Spleen (tissue), 11 donors: ENCODE data around the gene GMDS. TPM values are rescaled to one million over a fixed set of nuclear protein-coding genes. Genes with fewer than 3 reads are reported as not detected.

ENCODE experiments used
- DNase-seq: peaks from one replicate; pipeline ENCODE4 v3.0.0-alpha.2; 2020
- H3K27ac ChIP-seq, 8 donors: fragments of 200-600 bp; sonication (generic) in 7 of 8; 1 replicate in 4 of 8; 2 replicates in 4 of 8; pipeline versions ENCODE4 v1.5.0 to v1.8.0; 2016 to 2021; ENCODE audit warnings: inconsistent platforms in 4 of 8, mild to moderate bottlenecking in 4 of 8, moderate library complexity in 1 of 8
- H3K27me3 ChIP-seq, 7 donors: fragments of 200-600 bp; sonication (generic) in 6 of 7; replicated peaks in 1 of 7; 1 replicate in 4 of 7; 2 replicates in 3 of 7; pipeline versions ENCODE4 v1.5.0 to v1.8.0; 2016 to 2021; ENCODE audit warnings: inconsistent platforms in 3 of 7, mild to moderate bottlenecking in 1 of 7
- H3K36me3 ChIP-seq, 6 donors: fragments of 200-600 bp; sonication (generic) in 5 of 6; 1 replicate in 4 of 6; 2 replicates in 2 of 6; pipeline versions ENCODE4 v1.5.0 to v1.8.0; 2016 to 2021; ENCODE audit warnings: inconsistent platforms in 2 of 6
- H3K4me1 ChIP-seq, 6 donors: fragments of 200-600 bp; sonication (generic) in 5 of 6; 1 replicate in 3 of 6; 2 replicates in 3 of 6; pipeline versions ENCODE4 v1.5.0 to v1.8.0; 2016 to 2021; ENCODE audit warnings: inconsistent platforms in 3 of 6
- H3K4me3 ChIP-seq, 8 donors: fragments of 200-600 bp; sonication (generic) in 7 of 8; 1 replicate in 4 of 8; 2 replicates in 4 of 8; pipeline versions ENCODE4 v1.5.0 to v1.8.0; 2016 to 2021; ENCODE audit warnings: inconsistent platforms in 4 of 8, mild to moderate bottlenecking in 4 of 8, moderate library complexity in 2 of 8
- H3K9me3 ChIP-seq, 8 donors: fragments of 200-600 bp; sonication (generic) in 7 of 8; 1 replicate in 4 of 8; 2 replicates in 4 of 8; pipeline versions ENCODE4 v1.5.0 to v1.8.0; 2016 to 2021; ENCODE audit warnings: inconsistent platforms in 4 of 8
- POLR2A ChIP-seq, 3 donors: fragments of 450-650 bp; IDR thresholded peaks; one replicate each; pipeline ENCODE4 v1.5.1; 2017; ENCODE audit warnings: antibody characterized with exemption in 3 of 3, mild to moderate bottlenecking in 1 of 3
- POLR2AphosphoS5 ChIP-seq, 3 donors: sonication (generic); formaldehyde crosslinking; IDR thresholded peaks; one replicate each; pipeline ENCODE4 v1.5.1; 2017; ENCODE audit warnings: antibody characterized with exemption in 3 of 3
- WGBS, 5 donors: extraction: QIAGEN DNeasy Blood & Tissue Kit in 3 of 5; methylation state at CpG; one replicate each; pipeline versions ENCODE4 v1.1.5 to v1.1.7; 2013 to 2018; 5-methylcytosine and 5-hydroxymethylcytosine counted together
- intact Hi-C: fragments of 100-400 bp; cut with DNase I; formaldehyde crosslinking; loops from one replicate; pipeline ENCODE4 v1.15.0; 2023; ENCODE audit warnings: low total_unique reads
- polyA plus RNA-seq, 3 donors: library from polyadenylated mRNA; stranded (reverse); fragments of 200-250 nt; gene quantifications; one replicate each; pipeline ENCODE4 v1.2.1, GENCODE V29; 2013
- total RNA-seq, 7 donors: library from RNA; depleted of rRNA in 3 of 7; stranded (reverse); fragments of >200 nt in 3 of 7; fragmentation: NEBNext Ultra II Directional in 4 of 7; extraction: Animal tissue kit (Norgen Biotek cat#: 25700) in 4 of 7; gene quantifications; one replicate each; pipeline versions ENCODE4 v1.1.0 to v1.2.1, GENCODE V29; 2016 to 2021
- TF ChIP-seq, protein P1 (sequence below), 11 experiments: fragments of 200-600 bp in 7 of 11; fragments of 450-650 bp in 4 of 11; sonication (generic) in 4 of 11; IDR thresholded peaks in 8 of 11; conservative IDR thresholded peaks in 3 of 11; 1 replicate in 7 of 11; 2 replicates in 4 of 11; pipeline versions ENCODE4 v1.4.0 to v1.8.0; 2016 to 2021; ENCODE audit warnings: antibody characterized with exemption in 11 of 11, inconsistent platforms in 4 of 11, mild to moderate bottlenecking in 1 of 11
- donor health status: healthy with polysubstance abuse.
- donor health status: DM: no; HTN: no; CAD: no; lungs with moderate emphysema.
- donor health status: DM: no; HTN: no; CAD: no.
- donor health status: Bipolar disorder and iron deficiency.
- donor health status: healthy.
- donor health status: DM: no; HTN: no; CAD: no.
- donor health status: DM: yes; HTN: yes; CAD: no.

GMDS gene
- total and polyA plus RNA-seq, 10 donors, result 9.1 to 30.8 (median 17.7) TPM

DNA sequence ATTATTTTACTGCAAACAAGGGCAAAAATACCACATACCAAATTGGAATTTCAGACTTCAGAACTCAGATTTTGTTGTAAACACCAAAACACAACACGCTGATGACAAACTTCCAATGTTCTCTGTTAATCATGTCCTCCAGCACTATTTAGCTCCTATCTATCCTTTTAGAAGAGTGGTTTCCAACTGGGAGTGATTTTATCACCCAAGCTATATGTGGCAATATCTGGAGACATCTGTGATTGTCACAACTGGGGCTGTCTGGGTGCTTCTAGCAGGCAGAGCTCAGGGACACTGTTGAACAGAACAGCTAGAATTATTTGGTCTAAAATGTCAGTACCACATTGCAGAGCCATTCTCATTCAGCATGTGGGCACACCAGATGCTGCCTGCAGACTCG lies 391.1 kb downstream of the GMDS start:
- intact Hi-C loops, result no loop called here
- WGBS, 5 donors, result 92 to 99% (median 96%) methylated on average over 2 of the region's 2 CpGs
- Histone ChIP-seq H3K27me3 (no peaks in the 10 kb centered on the region), H3K36me3 (no peaks in the 10 kb centered on the region), H3K27ac (no peak overlapping the region), H3K9me3 (no peaks in the 10 kb centered on the region), H3K4me1 (peaks cover 0 to 17% (median 9%) of the 10 kb centered on the region in 6 donors), H3K4me3 (no peak overlapping the region)
- TF ChIP-seq, protein P1, sequence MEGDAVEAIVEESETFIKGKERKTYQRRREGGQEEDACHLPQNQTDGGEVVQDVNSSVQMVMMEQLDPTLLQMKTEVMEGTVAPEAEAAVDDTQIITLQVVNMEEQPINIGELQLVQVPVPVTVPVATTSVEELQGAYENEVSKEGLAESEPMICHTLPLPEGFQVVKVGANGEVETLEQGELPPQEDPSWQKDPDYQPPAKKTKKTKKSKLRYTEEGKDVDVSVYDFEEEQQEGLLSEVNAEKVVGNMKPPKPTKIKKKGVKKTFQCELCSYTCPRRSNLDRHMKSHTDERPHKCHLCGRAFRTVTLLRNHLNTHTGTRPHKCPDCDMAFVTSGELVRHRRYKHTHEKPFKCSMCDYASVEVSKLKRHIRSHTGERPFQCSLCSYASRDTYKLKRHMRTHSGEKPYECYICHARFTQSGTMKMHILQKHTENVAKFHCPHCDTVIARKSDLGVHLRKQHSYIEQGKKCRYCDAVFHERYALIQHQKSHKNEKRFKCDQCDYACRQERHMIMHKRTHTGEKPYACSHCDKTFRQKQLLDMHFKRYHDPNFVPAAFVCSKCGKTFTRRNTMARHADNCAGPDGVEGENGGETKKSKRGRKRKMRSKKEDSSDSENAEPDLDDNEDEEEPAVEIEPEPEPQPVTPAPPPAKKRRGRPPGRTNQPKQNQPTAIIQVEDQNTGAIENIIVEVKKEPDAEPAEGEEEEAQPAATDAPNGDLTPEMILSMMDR (IDR thresholded peaks at IDR 0.05 in 8 of 11, conservative IDR thresholded peaks at IDR 0.05 in 3 of 11), result no peak
- TF ChIP-seq POLR2A (IDR thresholded peaks at IDR 0.05), result no peak
- TF ChIP-seq POLR2AphosphoS5 (IDR thresholded peaks at IDR 0.05), result no peak
- no peak for DNase-seq

DNA sequence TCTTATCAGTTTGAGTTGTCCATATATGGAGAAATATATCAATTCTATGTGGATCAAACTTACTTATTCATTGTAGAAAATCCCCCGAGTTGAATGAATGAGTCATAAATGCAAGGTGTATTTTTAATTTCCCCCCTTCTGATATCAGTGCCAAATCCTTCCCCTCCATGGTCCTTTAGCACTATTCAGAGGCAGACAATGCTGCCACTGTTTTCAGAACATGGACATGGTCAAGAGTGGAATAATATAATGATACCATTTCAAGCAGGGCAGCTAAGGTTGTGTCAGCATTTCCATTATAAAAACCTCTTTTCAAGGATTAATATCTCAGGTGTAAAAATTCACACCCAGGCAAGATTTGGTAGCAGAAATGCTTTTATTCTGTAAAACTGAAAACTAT lies 391.6 kb downstream of the GMDS start:
- Histone ChIP-seq H3K27me3 (no peaks in the 10 kb centered on the region), H3K36me3 (no peaks in the 10 kb centered on the region), H3K4me1 (peaks cover 0 to 17% (median 9%) of the 10 kb centered on the region in 6 donors), H3K4me3 (no peak overlapping the region), H3K27ac (no peak overlapping the region), H3K9me3 (no peaks in the 10 kb centered on the region)
- no peak for TF ChIP-seq POLR2AphosphoS5 (IDR thresholded peaks at IDR 0.05)
- TF ChIP-seq, protein P1 (IDR thresholded peaks at IDR 0.05 in 8 of 11, conservative IDR thresholded peaks at IDR 0.05 in 3 of 11), result no peak
- no peak for TF ChIP-seq POLR2A (IDR thresholded peaks at IDR 0.05)
- no peak for DNase-seq
- 70 to 93% (median 84%) methylated on average over 1 of the region's 1 CpG for WGBS, 5 donors
- intact Hi-C loops, result no loop called here

DNA sequence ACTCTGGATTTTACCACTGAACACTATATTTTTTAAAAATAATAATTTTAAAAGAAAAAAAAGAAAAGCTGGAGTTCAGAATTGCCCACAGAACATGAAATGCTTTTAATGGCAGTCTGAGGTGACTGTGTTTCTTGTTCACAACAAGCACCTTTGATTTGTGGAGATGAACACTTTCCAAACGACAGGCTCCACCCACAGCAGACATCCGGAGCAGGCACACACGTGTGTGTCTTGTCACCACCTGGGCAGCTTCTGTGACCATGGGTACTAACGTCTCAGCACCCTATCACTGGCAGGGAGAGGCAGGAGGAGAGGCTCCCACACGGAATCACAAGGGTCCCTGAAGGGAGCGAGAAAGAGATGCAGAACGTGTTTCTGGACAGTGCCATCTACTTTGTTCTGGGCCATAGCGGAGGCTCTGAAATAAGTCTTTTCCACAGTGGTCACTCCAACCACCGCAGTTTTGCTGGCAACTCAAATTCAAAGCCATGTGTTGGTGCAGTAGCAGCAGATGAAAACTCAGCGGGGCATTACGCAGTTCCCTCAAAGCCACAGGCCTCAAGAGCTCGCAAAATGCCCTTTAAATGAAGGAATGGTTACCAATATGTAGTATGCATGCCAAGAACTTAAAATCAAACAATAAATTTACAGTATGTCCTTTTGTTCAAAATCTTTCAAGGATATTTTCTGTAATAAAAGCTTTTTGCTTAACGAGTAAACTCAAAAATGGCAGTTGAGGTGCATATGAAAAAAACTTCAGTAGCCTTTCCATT lies 393.5 kb downstream of the GMDS start:
- intact Hi-C loops, result no loop called here
- H3K36me3 ChIP-seq, result no peaks in the 10 kb centered on the region
- 84 to 91% (median 89%) methylated on average over 13 of the region's 13 CpGs for WGBS, 5 donors
- TF ChIP-seq, protein P1 (IDR thresholded peaks at IDR 0.05 in 8 of 11, conservative IDR thresholded peaks at IDR 0.05 in 3 of 11), result no peak
- TF ChIP-seq POLR2A (IDR thresholded peaks at IDR 0.05) (no peak), POLR2AphosphoS5 (IDR thresholded peaks at IDR 0.05) (no peak)
- peaks cover 0 to 17% (median 8%) of the 10 kb centered on the region in 6 donors for H3K4me1 ChIP-seq
- H3K9me3 ChIP-seq, result no peaks in the 10 kb centered on the region
- H3K27ac ChIP-seq, result no peak overlapping the region
- H3K27me3 ChIP-seq, result no peaks in the 10 kb centered on the region
- DNase-seq, result no peak
- no peak overlapping the region for H3K4me3 ChIP-seq

DNA sequence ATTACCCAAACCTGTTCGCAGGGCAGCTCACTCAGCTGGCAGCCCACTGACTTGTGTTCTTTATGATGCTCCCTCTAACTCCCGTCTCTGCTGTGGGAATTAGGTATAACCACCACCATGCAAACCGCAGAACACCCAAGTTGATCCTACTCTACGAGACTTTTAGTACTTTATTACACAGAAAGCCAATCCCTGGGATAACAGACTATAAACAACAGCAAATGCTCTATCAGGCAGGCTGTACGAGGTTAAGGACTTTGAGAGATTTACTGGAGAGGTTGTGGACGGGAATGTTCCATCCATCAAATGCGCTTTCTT lies 394.6 kb downstream of the GMDS start:
- Histone ChIP-seq H3K27me3 (no peaks in the 10 kb centered on the region), H3K36me3 (no peaks in the 10 kb centered on the region), H3K4me1 (peaks cover 0 to 7% (median 0%) of the 10 kb centered on the region in 6 donors), H3K4me3 (no peak overlapping the region), H3K27ac (no peak overlapping the region), H3K9me3 (peaks cover 0 to 8% (median 1%) of the 10 kb centered on the region in 8 donors)
- 80 to 92% (median 80%) methylated on average over 7 of the region's 7 CpGs for WGBS, 5 donors
- intact Hi-C loops, result no loop called here
- TF ChIP-seq POLR2A (IDR thresholded peaks at IDR 0.05) (no peak), POLR2AphosphoS5 (IDR thresholded peaks at IDR 0.05) (no peak)
- TF ChIP-seq, protein P1 (IDR thresholded peaks at IDR 0.05 in 8 of 11, conservative IDR thresholded peaks at IDR 0.05 in 3 of 11), result no peak
- DNase-seq, result no peak
